GM23338 (cell line): ENCODE results near the gene ACHE. TPM values are rescaled to one million over a fixed set of nuclear protein-coding genes. Genes with fewer than 3 reads are reported as not detected.

Experiments used
- ATAC-seq: fragments of 200-7000 bp; cut with Tn5 transposase; 3 replicates; pipeline ENCODE4 v1.9.1; 2020
- DNase-seq: peaks from one replicate; pipeline ENCODE4 v3.0.0-alpha.2; 2015; ENCODE audit warnings: low spot score
- H2AFZ ChIP-seq: fragments of 200-600 bp; sonication (generic); 2 replicates; pipeline ENCODE4 v1.8.0; 2016; ENCODE audit warnings: antibody characterized with exemption, mild to moderate bottlenecking, moderate library complexity
- H3F3A ChIP-seq: fragments of 200-600 bp; sonication (generic); replicated peaks from 2 replicates; pipeline ENCODE4 v1.8.0; 2017; ENCODE audit warnings: antibody characterized with exemption, mixed run types, low read depth
- H3K27ac ChIP-seq: fragments of 200-600 bp; sonication (generic); 2 replicates; pipeline ENCODE4 v1.6.1; 2016; ENCODE audit warnings: low read depth
- H3K27me3 ChIP-seq: fragments of 200-600 bp; sonication (generic); 2 replicates; pipeline ENCODE4 v1.8.0; 2016; ENCODE audit warnings: mild to moderate bottlenecking, mixed run types, moderate library complexity; ENCODE audit not compliant: insufficient read depth
- H3K36me3 ChIP-seq: fragments of 200-600 bp; sonication (generic); 2 replicates; pipeline ENCODE4 v1.8.0; 2016; ENCODE audit warnings: mild to moderate bottlenecking; ENCODE audit not compliant: insufficient read depth
- H3K4me1 ChIP-seq: fragments of 200-600 bp; sonication (generic); 2 replicates; pipeline ENCODE4 v1.8.0; 2016; ENCODE audit warnings: mild to moderate bottlenecking, moderate library complexity; ENCODE audit not compliant: insufficient read depth
- H3K4me2 ChIP-seq: fragments of 200-600 bp; sonication (generic); 2 replicates; pipeline ENCODE4 v1.7.1; 2017; ENCODE audit warnings: mixed run types
- H3K4me3 ChIP-seq: fragments of 200-600 bp; sonication (generic); 2 replicates; pipeline ENCODE4 v1.6.1; 2016; ENCODE audit warnings: mixed run types
- H3K79me2 ChIP-seq: fragments of 200-600 bp; sonication (generic); replicated peaks from 2 replicates; pipeline ENCODE4 v1.8.0; 2017; ENCODE audit warnings: mild to moderate bottlenecking; ENCODE audit not compliant: insufficient read depth
- H3K9me2 ChIP-seq: fragments of 200-600 bp; sonication (generic); 2 replicates; pipeline ENCODE4 v1.8.0; 2017; ENCODE audit not compliant: insufficient read depth
- H4K20me1 ChIP-seq: fragments of 200-600 bp; sonication (generic); replicated peaks from 2 replicates; pipeline ENCODE4 v1.8.0; 2017; ENCODE audit warnings: mild to moderate bottlenecking; ENCODE audit not compliant: insufficient read depth
- H3K27ac Mint-ChIP-seq: 2 replicates; pipeline ENCODE4 v1.8.0; 2020; ENCODE audit warnings: inconsistent platforms, mild to moderate bottlenecking, moderate library complexity, mixed read lengths
- H3K27me3 Mint-ChIP-seq: 3 replicates; pipeline ENCODE4 v1.8.0; 2022; ENCODE audit warnings: low read depth, mild to moderate bottlenecking, moderate library complexity, mixed read lengths, inconsistent platforms; ENCODE audit not compliant: insufficient read depth, poor library complexity
- H3K36me3 Mint-ChIP-seq: 3 replicates; pipeline ENCODE4 v1.8.0; 2021; ENCODE audit warnings: low read depth, mild to moderate bottlenecking, inconsistent platforms, moderate library complexity, mixed read lengths
- H3K4me1 Mint-ChIP-seq: 3 replicates; pipeline ENCODE4 v1.8.0; 2020; ENCODE audit warnings: mild to moderate bottlenecking, inconsistent platforms, mixed read lengths
- H3K4me3 Mint-ChIP-seq: 3 replicates; pipeline ENCODE4 v1.8.0; 2021; ENCODE audit warnings: moderate library complexity, mild to moderate bottlenecking, inconsistent platforms, mixed read lengths
- H3K9me3 Mint-ChIP-seq: 3 replicates; pipeline ENCODE4 v1.8.0; 2020; ENCODE audit warnings: moderate library complexity, mild to moderate bottlenecking, inconsistent platforms, mixed read lengths
- EZH2 ChIP-seq: fragments of 200-600 bp; sonication (generic); IDR thresholded peaks from one replicate; pipeline ENCODE4 v1.8.0; 2017; ENCODE audit warnings: antibody characterized with exemption, mild to moderate bottlenecking, low read depth; ENCODE audit not compliant: unreplicated experiment
- JUNB ChIP-seq: IDR thresholded peaks from one replicate; pipeline ENCODE4 v1.6.1; 2016; ENCODE audit warnings: antibody characterized with exemption; ENCODE audit not compliant: unreplicated experiment
- NANOG ChIP-seq: IDR thresholded peaks from 2 replicates; pipeline ENCODE4 v1.6.1; 2016; ENCODE audit warnings: antibody characterized with exemption, borderline replicate concordance
- STAT1 ChIP-seq: IDR thresholded peaks from one replicate; pipeline ENCODE4 v1.6.1; 2016; ENCODE audit warnings: antibody characterized with exemption; ENCODE audit not compliant: unreplicated experiment
- ZNF114 ChIP-seq: fragments of 250-450 bp; sonication (Bioruptor Pico); IDR thresholded peaks from 2 replicates; pipeline ENCODE4 v1.5.0; 2020; ENCODE audit warnings: mild to moderate bottlenecking, moderate library complexity
- polyA plus RNA-seq: library from polyadenylated mRNA; unstranded; fragments of >200 nt; fragmentation: Nextera tagmentation; extraction: Ambion mirVana; gene quantifications from 2 replicates; pipeline ENCODE4 v1.2.1, GENCODE V29; 2016
- total RNA-seq: library from RNA; depleted of rRNA; stranded (reverse); fragments of >200 nt; shearing (Covaris generic); gene quantifications from 2 replicates; pipeline ENCODE4 v1.2.3, GENCODE V29; 2014
- TF ChIP-seq, protein P1 (sequence below): IDR thresholded peaks from one replicate; pipeline ENCODE4 v1.6.1; 2018; ENCODE audit warnings: antibody characterized with exemption; ENCODE audit not compliant: unreplicated experiment
- TF ChIP-seq, protein P2 (sequence below): fragments of 250-450 bp; sonication (Bioruptor Pico); IDR thresholded peaks from 2 replicates; pipeline ENCODE4 v1.5.0; 2020; ENCODE audit warnings: mild to moderate bottlenecking, moderate library complexity

ACHE gene
- total and polyA plus RNA-seq, 2 experiments from 2014 or later = 3.6 to 3.7 TPM

DNA sequence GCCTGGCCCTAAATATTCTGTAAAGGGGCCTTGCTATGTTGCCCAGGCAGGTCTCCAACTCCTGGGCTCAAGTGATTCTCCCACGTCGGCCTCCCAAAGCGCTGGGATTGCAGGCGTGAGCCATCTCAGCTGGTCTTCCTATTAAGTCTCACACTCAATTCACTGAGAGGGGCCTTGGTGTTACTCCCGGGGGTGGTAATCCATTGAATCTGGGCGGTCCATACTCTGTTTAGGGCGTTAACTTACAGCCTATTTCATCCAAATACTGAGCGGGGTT lies 21.4 kb downstream of the ACHE start:
- Mint-ChIP-seq H3K4me3 (peak overlapping the region; percentile 100), H3K27ac (peak overlapping the region; percentile 99), H3K4me1 (peaks cover 22% of the 10 kb centered on the region), H3K36me3 (peaks cover 90% of the 10 kb centered on the region), H3K27me3 (peaks cover 26% of the 10 kb centered on the region), H3K9me3 (peaks cover 3% of the 10 kb centered on the region; the same call in 2 of the 3 replicates)
- Histone ChIP-seq H3F3A (peaks cover 27% of the 10 kb centered on the region), H3K36me3 (peaks cover 39% of the 10 kb centered on the region), H3K9me2 (no peaks in the 10 kb centered on the region), H3K27me3 (no peaks in the 10 kb centered on the region), H3K4me1 (peaks cover 8% of the 10 kb centered on the region), H3K4me3 (peak overlapping the region; percentile 98), H3K4me2 (peak overlapping the region; percentile 93), H2AFZ (no peak overlapping the region), H4K20me1 (peaks cover 39% of the 10 kb centered on the region), H3K27ac (peak overlapping the region; percentile 99), H3K79me2 (peaks cover 42% of the 10 kb centered on the region)
- peak; percentile 9 for ATAC-seq
- TF ChIP-seq ZNF114 (CRISPR knock-in tag) (no peak), JUNB (no peak), EZH2 (no peak), STAT1 (no peak), NANOG (no peak)
- TF ChIP-seq, protein P1, sequence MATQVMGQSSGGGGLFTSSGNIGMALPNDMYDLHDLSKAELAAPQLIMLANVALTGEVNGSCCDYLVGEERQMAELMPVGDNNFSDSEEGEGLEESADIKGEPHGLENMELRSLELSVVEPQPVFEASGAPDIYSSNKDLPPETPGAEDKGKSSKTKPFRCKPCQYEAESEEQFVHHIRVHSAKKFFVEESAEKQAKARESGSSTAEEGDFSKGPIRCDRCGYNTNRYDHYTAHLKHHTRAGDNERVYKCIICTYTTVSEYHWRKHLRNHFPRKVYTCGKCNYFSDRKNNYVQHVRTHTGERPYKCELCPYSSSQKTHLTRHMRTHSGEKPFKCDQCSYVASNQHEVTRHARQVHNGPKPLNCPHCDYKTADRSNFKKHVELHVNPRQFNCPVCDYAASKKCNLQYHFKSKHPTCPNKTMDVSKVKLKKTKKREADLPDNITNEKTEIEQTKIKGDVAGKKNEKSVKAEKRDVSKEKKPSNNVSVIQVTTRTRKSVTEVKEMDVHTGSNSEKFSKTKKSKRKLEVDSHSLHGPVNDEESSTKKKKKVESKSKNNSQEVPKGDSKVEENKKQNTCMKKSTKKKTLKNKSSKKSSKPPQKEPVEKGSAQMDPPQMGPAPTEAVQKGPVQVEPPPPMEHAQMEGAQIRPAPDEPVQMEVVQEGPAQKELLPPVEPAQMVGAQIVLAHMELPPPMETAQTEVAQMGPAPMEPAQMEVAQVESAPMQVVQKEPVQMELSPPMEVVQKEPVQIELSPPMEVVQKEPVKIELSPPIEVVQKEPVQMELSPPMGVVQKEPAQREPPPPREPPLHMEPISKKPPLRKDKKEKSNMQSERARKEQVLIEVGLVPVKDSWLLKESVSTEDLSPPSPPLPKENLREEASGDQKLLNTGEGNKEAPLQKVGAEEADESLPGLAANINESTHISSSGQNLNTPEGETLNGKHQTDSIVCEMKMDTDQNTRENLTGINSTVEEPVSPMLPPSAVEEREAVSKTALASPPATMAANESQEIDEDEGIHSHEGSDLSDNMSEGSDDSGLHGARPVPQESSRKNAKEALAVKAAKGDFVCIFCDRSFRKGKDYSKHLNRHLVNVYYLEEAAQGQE = no peak
- TF ChIP-seq, protein P2, sequence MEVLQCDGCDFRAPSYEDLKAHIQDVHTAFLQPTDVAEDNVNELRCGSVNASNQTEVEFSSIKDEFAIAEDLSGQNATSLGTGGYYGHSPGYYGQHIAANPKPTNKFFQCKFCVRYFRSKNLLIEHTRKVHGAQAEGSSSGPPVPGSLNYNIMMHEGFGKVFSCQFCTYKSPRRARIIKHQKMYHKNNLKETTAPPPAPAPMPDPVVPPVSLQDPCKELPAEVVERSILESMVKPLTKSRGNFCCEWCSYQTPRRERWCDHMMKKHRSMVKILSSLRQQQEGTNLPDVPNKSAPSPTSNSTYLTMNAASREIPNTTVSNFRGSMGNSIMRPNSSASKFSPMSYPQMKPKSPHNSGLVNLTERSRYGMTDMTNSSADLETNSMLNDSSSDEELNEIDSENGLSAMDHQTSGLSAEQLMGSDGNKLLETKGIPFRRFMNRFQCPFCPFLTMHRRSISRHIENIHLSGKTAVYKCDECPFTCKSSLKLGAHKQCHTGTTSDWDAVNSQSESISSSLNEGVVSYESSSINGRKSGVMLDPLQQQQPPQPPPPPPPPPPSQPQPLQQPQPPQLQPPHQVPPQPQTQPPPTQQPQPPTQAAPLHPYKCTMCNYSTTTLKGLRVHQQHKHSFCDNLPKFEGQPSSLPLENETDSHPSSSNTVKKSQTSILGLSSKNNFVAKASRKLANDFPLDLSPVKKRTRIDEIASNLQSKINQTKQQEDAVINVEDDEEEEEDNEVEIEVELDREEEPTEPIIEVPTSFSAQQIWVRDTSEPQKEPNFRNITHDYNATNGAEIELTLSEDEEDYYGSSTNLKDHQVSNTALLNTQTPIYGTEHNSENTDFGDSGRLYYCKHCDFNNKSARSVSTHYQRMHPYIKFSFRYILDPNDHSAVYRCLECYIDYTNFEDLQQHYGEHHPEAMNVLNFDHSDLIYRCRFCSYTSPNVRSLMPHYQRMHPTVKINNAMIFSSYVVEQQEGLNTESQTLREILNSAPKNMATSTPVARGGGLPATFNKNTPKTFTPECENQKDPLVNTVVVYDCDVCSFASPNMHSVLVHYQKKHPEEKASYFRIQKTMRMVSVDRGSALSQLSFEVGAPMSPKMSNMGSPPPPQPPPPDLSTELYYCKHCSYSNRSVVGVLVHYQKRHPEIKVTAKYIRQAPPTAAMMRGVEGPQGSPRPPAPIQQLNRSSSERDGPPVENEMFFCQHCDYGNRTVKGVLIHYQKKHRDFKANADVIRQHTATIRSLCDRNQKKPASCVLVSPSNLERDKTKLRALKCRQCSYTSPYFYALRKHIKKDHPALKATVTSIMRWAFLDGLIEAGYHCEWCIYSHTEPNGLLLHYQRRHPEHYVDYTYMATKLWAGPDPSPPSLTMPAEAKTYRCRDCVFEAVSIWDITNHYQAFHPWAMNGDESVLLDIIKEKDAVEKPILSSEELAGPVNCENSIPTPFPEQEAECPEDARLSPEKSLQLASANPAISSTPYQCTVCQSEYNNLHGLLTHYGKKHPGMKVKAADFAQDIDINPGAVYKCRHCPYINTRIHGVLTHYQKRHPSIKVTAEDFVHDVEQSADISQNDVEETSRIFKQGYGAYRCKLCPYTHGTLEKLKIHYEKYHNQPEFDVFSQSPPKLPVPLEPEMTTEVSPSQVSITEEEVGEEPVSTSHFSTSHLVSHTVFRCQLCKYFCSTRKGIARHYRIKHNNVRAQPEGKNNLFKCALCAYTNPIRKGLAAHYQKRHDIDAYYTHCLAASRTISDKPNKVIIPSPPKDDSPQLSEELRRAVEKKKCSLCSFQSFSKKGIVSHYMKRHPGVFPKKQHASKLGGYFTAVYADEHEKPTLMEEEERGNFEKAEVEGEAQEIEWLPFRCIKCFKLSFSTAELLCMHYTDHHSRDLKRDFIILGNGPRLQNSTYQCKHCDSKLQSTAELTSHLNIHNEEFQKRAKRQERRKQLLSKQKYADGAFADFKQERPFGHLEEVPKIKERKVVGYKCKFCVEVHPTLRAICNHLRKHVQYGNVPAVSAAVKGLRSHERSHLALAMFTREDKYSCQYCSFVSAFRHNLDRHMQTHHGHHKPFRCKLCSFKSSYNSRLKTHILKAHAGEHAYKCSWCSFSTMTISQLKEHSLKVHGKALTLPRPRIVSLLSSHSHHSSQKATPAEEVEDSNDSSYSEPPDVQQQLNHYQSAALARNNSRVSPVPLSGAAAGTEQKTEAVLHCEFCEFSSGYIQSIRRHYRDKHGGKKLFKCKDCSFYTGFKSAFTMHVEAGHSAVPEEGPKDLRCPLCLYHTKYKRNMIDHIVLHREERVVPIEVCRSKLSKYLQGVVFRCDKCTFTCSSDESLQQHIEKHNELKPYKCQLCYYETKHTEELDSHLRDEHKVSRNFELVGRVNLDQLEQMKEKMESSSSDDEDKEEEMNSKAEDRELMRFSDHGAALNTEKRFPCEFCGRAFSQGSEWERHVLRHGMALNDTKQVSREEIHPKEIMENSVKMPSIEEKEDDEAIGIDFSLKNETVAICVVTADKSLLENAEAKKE (CRISPR knock-in tag) = no peak
- peak; percentile 35 for DNase-seq
